ENCODE data around the gene FHOD3.

DNA sequence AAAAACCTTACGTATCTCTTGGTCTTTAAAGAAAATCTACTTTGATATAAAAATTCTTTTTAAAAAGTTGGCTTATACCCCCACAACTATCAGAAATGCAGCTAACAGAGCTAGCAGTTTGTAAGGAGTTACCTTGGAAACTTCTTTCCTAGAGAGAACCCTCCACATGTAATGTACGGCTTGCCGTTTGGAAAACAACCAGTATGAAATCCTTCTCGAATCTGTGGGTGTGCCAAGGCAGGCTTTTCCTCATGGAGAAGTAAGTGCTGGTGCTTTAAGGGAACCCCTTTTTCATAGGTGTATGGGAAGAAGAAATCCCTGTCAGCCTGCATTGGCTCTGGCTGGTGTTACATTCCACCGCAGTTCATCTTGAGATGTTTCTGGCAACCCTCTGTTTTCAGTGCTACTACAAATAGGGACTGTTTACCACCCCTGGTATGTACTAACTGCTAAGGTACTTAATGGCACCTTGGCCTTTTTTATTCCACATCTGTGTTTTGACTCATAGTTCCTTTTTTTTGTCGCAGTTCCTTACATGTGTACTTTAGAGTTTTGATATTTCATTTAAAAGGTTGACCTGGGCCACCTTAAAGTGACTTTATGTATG lies 248.4 kb downstream of the FHOD3 start:
- TF ChIP-seq SPI1 (IDR thresholded peaks at IDR 0.05; ENCODE audit: borderline replicate concordance, low read depth) (no peak), POLR2AphosphoS5 (IDR thresholded peaks at IDR 0.05; ENCODE audit: low read depth) (no peak), GABPA (IDR thresholded peaks at IDR 0.05; ENCODE audit: low read depth) (no peak)
- TF ChIP-seq, protein P1, sequence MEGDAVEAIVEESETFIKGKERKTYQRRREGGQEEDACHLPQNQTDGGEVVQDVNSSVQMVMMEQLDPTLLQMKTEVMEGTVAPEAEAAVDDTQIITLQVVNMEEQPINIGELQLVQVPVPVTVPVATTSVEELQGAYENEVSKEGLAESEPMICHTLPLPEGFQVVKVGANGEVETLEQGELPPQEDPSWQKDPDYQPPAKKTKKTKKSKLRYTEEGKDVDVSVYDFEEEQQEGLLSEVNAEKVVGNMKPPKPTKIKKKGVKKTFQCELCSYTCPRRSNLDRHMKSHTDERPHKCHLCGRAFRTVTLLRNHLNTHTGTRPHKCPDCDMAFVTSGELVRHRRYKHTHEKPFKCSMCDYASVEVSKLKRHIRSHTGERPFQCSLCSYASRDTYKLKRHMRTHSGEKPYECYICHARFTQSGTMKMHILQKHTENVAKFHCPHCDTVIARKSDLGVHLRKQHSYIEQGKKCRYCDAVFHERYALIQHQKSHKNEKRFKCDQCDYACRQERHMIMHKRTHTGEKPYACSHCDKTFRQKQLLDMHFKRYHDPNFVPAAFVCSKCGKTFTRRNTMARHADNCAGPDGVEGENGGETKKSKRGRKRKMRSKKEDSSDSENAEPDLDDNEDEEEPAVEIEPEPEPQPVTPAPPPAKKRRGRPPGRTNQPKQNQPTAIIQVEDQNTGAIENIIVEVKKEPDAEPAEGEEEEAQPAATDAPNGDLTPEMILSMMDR (IDR thresholded peaks at IDR 0.05; ENCODE audit: insufficient read depth, low read length), result no peak
- TF ChIP-seq, protein P2, sequence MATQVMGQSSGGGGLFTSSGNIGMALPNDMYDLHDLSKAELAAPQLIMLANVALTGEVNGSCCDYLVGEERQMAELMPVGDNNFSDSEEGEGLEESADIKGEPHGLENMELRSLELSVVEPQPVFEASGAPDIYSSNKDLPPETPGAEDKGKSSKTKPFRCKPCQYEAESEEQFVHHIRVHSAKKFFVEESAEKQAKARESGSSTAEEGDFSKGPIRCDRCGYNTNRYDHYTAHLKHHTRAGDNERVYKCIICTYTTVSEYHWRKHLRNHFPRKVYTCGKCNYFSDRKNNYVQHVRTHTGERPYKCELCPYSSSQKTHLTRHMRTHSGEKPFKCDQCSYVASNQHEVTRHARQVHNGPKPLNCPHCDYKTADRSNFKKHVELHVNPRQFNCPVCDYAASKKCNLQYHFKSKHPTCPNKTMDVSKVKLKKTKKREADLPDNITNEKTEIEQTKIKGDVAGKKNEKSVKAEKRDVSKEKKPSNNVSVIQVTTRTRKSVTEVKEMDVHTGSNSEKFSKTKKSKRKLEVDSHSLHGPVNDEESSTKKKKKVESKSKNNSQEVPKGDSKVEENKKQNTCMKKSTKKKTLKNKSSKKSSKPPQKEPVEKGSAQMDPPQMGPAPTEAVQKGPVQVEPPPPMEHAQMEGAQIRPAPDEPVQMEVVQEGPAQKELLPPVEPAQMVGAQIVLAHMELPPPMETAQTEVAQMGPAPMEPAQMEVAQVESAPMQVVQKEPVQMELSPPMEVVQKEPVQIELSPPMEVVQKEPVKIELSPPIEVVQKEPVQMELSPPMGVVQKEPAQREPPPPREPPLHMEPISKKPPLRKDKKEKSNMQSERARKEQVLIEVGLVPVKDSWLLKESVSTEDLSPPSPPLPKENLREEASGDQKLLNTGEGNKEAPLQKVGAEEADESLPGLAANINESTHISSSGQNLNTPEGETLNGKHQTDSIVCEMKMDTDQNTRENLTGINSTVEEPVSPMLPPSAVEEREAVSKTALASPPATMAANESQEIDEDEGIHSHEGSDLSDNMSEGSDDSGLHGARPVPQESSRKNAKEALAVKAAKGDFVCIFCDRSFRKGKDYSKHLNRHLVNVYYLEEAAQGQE (IDR thresholded peaks at IDR 0.05; ENCODE audit: insufficient replicate concordance, low read depth), result no peak
